ENCODE results near the gene KCNH3.

The KCNH3 gene

GRCh38 chr12:49577589-49578315 lies 38.9 kb downstream of the KCNH3 start:
- no peak for TF ChIP-seq GATA2 (IDR thresholded peaks at IDR 0.05; ENCODE audit: low read depth, low read length)
- TF ChIP-seq GATA3 (IDR thresholded peaks at IDR 0.05; ENCODE audit: low read depth, low read length) = no peak

DNA sequence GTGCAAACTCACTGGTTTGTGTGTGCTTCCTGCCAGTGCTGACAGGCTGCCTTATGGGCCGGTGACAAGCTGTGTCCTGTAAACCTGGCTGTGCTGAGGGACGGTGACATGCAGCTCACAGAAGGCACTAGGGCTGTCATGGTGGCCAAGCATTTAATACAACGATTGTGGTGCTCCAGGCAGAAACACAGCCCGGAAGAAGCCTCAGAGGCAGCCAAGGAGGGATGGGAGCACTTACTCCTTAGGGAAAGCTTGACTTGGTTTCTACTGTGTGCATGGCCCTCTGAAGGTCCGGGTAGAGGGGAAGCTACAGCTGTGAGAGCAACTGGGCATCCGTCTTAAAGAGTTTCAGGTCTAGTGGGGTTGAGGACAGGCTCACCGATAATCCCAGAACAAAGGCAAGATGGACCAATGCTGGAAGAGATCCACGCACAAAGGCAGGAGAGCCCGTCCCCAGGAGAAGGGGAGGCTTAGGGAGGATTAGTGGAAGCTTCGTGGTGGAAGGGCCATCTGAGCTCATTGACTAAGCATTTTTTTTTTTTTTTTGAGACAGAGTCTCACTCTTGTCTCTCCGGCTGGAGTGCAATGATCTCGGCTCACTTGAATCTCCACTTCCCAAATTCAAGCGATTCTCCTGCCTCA lies 39.8 kb downstream of the KCNH3 start:
- no peak for TF ChIP-seq GATA2 (IDR thresholded peaks at IDR 0.05; ENCODE audit: low read depth, low read length)
- no peak for TF ChIP-seq GATA3 (IDR thresholded peaks at IDR 0.05; ENCODE audit: low read depth, low read length)

DNA sequence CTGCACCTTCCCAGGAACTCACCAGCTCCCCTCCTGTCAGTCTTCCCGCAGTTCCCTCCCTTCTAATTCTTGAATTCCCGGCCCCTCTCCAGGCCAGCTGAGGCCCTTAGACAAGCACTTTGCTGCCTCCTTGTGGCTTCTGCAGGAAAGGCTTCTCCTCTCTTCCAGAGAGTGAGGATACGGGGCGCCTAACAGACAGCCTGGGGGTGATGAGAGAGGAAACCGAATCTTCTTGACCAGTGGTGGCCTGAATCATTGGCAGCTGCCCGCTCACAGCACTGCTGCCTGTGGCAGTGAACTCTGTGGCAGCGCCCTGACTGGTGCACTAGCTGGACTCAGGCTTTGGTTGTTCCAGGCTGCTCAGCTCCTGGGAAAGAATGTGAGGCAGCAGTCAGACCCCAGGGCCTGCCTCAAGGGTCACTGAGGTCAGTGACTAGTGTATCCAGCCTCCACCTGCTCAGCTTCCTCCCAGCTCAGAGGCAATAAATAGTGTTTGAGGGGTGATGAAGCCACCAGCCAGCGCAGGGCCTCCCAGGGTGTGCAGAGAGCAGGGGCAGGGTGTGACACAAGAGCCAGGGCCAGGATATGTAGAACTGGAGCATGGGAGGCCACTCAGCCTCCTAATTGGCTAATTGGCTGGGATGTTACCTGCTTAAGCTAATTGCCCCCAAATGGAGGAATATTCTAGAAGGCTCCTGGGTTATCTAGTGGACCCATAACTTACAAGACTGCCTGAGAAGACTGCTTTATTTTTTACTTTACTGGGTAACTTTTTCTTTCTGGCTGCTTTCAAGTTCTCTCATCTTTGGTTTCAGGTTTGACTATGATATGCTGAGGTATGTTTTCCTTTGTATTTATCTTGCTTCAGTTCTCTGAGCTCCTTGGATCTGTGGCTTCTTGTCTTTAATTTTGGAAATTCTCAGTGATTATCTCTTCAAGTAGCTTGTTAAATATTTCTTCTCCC lies 42.0 kb downstream of the KCNH3 start:
- TF ChIP-seq GATA2 (IDR thresholded peaks at IDR 0.05; ENCODE audit: low read depth, low read length) (no peak), GATA3 (IDR thresholded peaks at IDR 0.05; ENCODE audit: low read depth, low read length) (no peak)

DNA sequence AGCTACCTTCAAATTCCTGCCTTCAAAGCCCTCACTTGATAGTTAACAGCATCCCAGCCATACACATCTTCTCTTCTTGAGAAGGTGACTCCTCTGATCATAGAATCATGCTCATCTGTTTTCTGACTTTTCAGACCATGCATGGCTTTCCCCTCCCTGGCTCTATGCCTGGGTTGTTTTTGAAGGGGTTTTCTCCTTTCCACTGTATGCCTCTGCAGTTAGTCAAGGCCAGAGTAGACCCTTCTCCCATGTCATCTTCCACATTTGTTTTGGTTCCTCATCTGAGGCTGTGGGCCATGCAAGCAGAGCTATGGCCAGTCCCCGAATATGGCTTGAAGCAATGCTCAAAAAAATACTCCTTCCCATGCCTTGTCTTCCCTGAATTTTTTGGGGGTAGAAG lies 43.4 kb downstream of the KCNH3 start:
- TF ChIP-seq GATA2 (IDR thresholded peaks at IDR 0.05; ENCODE audit: low read depth, low read length) (no peak), GATA3 (IDR thresholded peaks at IDR 0.05; ENCODE audit: low read depth, low read length) (no peak)

- TF ChIP-seq GATA3 (IDR thresholded peaks at IDR 0.05; ENCODE audit: low read depth, low read length) (no peak), GATA2 (IDR thresholded peaks at IDR 0.05; ENCODE audit: low read depth, low read length) (no peak)
Observed at GRCh38 chr12:49582850-49583249, 44.0 kb downstream of the KCNH3 start.

DNA sequence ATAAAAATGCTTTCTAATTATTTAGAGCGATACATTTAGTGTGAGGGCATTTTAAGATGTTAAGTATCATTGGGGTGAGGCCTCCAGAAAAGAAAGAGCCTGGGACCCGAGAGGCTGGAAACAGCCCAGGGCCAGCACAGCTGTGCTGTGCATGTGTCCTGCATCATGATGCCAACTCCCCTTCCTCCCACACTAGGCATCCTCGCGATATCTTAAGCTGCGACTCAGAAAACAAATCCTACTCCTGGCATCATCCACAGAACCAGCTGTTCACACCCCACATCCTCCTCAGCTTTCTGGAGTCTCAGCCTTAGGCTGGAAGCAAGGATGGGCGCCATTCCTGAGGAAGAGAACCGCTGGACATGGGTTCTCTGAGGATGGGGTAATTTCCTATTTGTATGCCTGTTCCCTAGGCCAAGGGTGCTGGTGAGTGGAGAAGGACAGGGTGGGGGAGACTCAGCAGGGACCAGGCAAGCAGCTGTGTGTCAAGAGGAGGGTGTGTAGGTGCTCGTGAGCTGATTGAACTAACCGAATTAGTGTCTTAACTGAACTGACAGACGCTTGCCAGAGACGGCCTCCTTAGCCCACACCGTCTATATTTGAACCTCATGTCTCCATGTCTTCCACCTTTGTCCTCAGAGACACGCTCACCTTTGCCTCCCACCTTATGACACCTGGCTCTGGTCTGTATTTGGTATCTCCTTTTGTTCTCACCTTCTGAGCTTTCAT lies 44.7 kb downstream of the KCNH3 start:
- TF ChIP-seq GATA2 (IDR thresholded peaks at IDR 0.05; ENCODE audit: low read depth, low read length) = no peak
- TF ChIP-seq GATA3 (IDR thresholded peaks at IDR 0.05; ENCODE audit: low read depth, low read length) = no peak

- TF ChIP-seq GATA2 (IDR thresholded peaks at IDR 0.05; ENCODE audit: low read depth, low read length) (no peak), GATA3 (IDR thresholded peaks at IDR 0.05; ENCODE audit: low read depth, low read length) (no peak)
Observed at GRCh38 chr12:49584591-49584990, 45.8 kb downstream of the KCNH3 start.

DNA sequence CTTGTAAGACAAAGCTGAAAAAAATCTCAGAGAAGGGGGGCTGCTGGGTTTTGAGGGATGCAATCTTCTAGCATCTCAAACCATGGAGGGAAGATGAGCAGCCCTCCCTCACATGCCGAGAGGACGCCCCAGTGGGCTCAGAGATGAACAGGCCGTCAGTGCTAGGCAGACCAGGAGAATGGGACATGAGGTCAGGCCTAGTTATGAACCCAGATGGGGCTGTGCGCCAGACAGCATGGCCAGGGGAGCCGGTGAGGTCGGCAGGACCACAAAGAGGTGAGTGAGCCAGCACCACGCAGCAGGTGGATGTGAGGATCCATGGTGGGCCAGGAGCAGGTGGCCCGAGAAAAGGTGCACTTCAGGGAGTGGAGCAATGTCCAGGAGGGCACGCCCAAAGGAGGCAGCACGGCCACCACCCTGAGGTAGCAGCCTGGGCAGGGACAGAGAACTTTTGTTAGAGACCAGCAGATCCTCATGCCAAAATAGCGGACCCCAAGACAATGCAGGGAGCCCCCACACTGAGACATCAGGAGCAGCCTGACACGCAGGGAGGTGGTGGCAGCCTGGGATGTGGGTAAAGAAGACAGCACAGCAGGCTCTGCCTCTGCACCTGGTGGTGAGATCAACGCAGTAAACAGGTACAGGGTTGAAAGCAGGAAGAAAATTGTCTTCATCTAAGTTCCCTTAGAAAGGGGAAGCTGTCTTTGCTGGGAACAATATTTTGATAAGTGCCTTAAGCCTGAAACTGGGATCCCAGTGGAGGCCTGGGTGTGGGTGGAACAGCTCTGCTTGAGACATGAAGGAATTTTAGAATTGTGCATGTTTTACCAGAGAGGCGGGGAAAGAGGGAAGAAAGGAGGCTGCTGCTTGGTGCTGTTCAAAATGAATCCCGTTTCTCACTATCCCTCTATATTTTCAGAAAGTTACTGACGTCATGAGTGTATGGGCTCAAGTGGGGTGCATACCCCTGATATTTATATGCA lies 46.9 kb downstream of the KCNH3 start:
- no peak for TF ChIP-seq GATA3 (IDR thresholded peaks at IDR 0.05; ENCODE audit: low read depth, low read length)
- no peak for TF ChIP-seq GATA2 (IDR thresholded peaks at IDR 0.05; ENCODE audit: low read depth, low read length)

DNA sequence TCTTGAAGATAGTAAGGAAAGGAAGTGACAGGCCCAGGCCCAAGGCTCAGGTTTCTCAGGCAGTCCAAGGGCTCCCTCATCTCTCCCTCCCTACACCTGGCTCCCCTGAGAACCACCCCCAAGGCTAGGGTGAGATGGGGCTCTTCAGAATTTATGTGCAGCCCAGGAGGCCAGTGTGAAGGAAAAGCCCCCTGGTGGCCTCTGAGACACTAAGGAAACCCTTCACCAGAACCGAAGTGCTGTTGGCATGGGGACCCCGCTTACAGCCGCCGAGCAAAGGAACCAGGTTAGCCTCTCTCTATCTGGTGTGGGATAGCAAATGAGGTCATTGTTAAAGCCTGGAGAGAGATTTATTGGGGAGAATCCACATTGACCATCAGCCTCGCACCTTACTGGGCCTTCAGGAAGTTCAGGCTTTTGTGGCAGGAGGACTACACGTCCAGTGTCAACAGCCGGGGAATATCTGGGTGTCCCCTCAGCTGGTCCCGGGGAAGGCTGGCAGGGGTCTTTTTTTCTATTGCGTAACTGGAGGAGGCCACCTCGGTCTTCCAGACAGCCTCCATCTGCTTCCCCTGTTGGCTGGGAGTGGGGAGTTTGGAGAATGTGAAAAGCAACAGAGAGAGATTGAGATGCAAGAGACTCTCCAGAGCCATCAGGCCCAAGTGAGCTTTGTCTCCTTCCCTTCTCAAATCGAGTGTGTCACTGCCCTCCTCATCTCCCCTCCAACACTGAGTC lies 48.5 kb downstream of the KCNH3 start:
- TF ChIP-seq GATA2 (IDR thresholded peaks at IDR 0.05; ENCODE audit: low read depth, low read length) = no peak
- TF ChIP-seq GATA3 (IDR thresholded peaks at IDR 0.05; ENCODE audit: low read depth, low read length) = no peak

DNA sequence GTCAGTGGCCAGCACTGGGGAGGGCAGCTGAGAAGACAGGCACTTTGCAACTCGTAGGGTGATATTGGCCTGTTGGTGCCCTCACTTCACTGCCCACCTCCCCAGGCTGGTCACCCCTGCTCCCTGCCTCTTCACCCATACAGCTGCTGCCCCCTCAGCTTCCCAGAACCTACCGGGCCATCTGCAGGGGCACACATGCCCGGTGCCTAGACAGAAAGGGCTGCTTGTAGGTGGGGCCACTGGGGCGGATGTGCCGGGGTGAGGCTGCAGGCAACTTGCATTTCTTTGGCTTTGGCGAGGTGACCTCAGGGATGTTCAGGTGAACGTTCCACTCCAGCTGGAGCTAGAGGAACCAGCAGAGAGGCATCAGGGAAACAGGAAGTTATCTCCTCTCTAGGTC lies 49.5 kb downstream of the KCNH3 start:
- TF ChIP-seq GATA2 (IDR thresholded peaks at IDR 0.05; ENCODE audit: low read depth, low read length) (no peak), GATA3 (IDR thresholded peaks at IDR 0.05; ENCODE audit: low read depth, low read length) (no peak)

- no peak for TF ChIP-seq GATA2 (IDR thresholded peaks at IDR 0.05; ENCODE audit: low read depth, low read length)
- no peak for TF ChIP-seq GATA3 (IDR thresholded peaks at IDR 0.05; ENCODE audit: low read depth, low read length)
Observed at GRCh38 chr12:49588721-49589516, 50.1 kb downstream of the KCNH3 start.
